Breast epithelium (tissue), 3 donors: ENCODE results near the gene FHIT.

ENCODE experiments used
- CTCF ChIP-seq, 3 donors: fragments of 450-650 bp; IDR thresholded peaks; one replicate each; pipeline ENCODE4 v1.5.1; 2016 to 2017; ENCODE audit warnings: antibody characterized with exemption in 3 of 3, mild to moderate bottlenecking in 3 of 3, moderate library complexity in 3 of 3
- POLR2A ChIP-seq: fragments of 450-650 bp; IDR thresholded peaks from one replicate; pipeline ENCODE4 v1.6.1; 2016; ENCODE audit warnings: antibody characterized with exemption, mild to moderate bottlenecking, moderate library complexity

- TF ChIP-seq CTCF (IDR thresholded peaks at IDR 0.05) (no peak), POLR2A (no peak)
Observed at GRCh38 chr3:60365360-60365759, 885.9 kb downstream of the FHIT start.
